GM23338 (cell line): Measurements from ENCODE around the gene GRK4. TPM values are rescaled to one million over a fixed set of nuclear protein-coding genes. Genes with fewer than 3 reads are reported as not detected.

Experiments
- ATAC-seq: fragments of 200-7000 bp; cut with Tn5 transposase; 3 replicates; pipeline ENCODE4 v1.9.1; 2020
- DNase-seq: peaks from one replicate; pipeline ENCODE4 v3.0.0-alpha.2; 2015; ENCODE audit warnings: low spot score
- H2AFZ ChIP-seq: fragments of 200-600 bp; sonication (generic); 2 replicates; pipeline ENCODE4 v1.8.0; 2016; ENCODE audit warnings: antibody characterized with exemption, mild to moderate bottlenecking, moderate library complexity
- H3F3A ChIP-seq: fragments of 200-600 bp; sonication (generic); replicated peaks from 2 replicates; pipeline ENCODE4 v1.8.0; 2017; ENCODE audit warnings: antibody characterized with exemption, mixed run types, low read depth
- H3K27ac ChIP-seq: fragments of 200-600 bp; sonication (generic); 2 replicates; pipeline ENCODE4 v1.6.1; 2016; ENCODE audit warnings: low read depth
- H3K27me3 ChIP-seq: fragments of 200-600 bp; sonication (generic); 2 replicates; pipeline ENCODE4 v1.8.0; 2016; ENCODE audit warnings: mild to moderate bottlenecking, mixed run types, moderate library complexity; ENCODE audit not compliant: insufficient read depth
- H3K36me3 ChIP-seq: fragments of 200-600 bp; sonication (generic); 2 replicates; pipeline ENCODE4 v1.8.0; 2016; ENCODE audit warnings: mild to moderate bottlenecking; ENCODE audit not compliant: insufficient read depth
- H3K4me1 ChIP-seq: fragments of 200-600 bp; sonication (generic); 2 replicates; pipeline ENCODE4 v1.8.0; 2016; ENCODE audit warnings: mild to moderate bottlenecking, moderate library complexity; ENCODE audit not compliant: insufficient read depth
- H3K4me2 ChIP-seq: fragments of 200-600 bp; sonication (generic); 2 replicates; pipeline ENCODE4 v1.7.1; 2017; ENCODE audit warnings: mixed run types
- H3K4me3 ChIP-seq: fragments of 200-600 bp; sonication (generic); 2 replicates; pipeline ENCODE4 v1.6.1; 2016; ENCODE audit warnings: mixed run types
- H3K79me2 ChIP-seq: fragments of 200-600 bp; sonication (generic); replicated peaks from 2 replicates; pipeline ENCODE4 v1.8.0; 2017; ENCODE audit warnings: mild to moderate bottlenecking; ENCODE audit not compliant: insufficient read depth
- H3K9me2 ChIP-seq: fragments of 200-600 bp; sonication (generic); 2 replicates; pipeline ENCODE4 v1.8.0; 2017; ENCODE audit not compliant: insufficient read depth
- H4K20me1 ChIP-seq: fragments of 200-600 bp; sonication (generic); replicated peaks from 2 replicates; pipeline ENCODE4 v1.8.0; 2017; ENCODE audit warnings: mild to moderate bottlenecking; ENCODE audit not compliant: insufficient read depth
- H3K27ac Mint-ChIP-seq: 2 replicates; pipeline ENCODE4 v1.8.0; 2020; ENCODE audit warnings: inconsistent platforms, mild to moderate bottlenecking, moderate library complexity, mixed read lengths
- H3K27me3 Mint-ChIP-seq: 3 replicates; pipeline ENCODE4 v1.8.0; 2022; ENCODE audit warnings: low read depth, mild to moderate bottlenecking, moderate library complexity, mixed read lengths, inconsistent platforms; ENCODE audit not compliant: insufficient read depth, poor library complexity
- H3K36me3 Mint-ChIP-seq: 3 replicates; pipeline ENCODE4 v1.8.0; 2021; ENCODE audit warnings: low read depth, mild to moderate bottlenecking, inconsistent platforms, moderate library complexity, mixed read lengths
- H3K4me1 Mint-ChIP-seq: 3 replicates; pipeline ENCODE4 v1.8.0; 2020; ENCODE audit warnings: mild to moderate bottlenecking, inconsistent platforms, mixed read lengths
- H3K4me3 Mint-ChIP-seq: 3 replicates; pipeline ENCODE4 v1.8.0; 2021; ENCODE audit warnings: moderate library complexity, mild to moderate bottlenecking, inconsistent platforms, mixed read lengths
- H3K9me3 Mint-ChIP-seq: 3 replicates; pipeline ENCODE4 v1.8.0; 2020; ENCODE audit warnings: moderate library complexity, mild to moderate bottlenecking, inconsistent platforms, mixed read lengths
- CTCF ChIP-seq, 2 experiments: fragments of 200-600 bp in 1 of 2; sonication (generic) in 1 of 2; conservative IDR thresholded peaks; 2 replicates each; pipeline versions ENCODE4 v1.5.1 to v1.6.1; 2016 to 2017; ENCODE audit warnings: antibody characterized with exemption in 2 of 2, low read depth in 2 of 2, mild to moderate bottlenecking in 2 of 2, moderate library complexity in 1 of 2
- EZH2 ChIP-seq: fragments of 200-600 bp; sonication (generic); IDR thresholded peaks from one replicate; pipeline ENCODE4 v1.8.0; 2017; ENCODE audit warnings: antibody characterized with exemption, mild to moderate bottlenecking, low read depth; ENCODE audit not compliant: unreplicated experiment
- EZH2phosphoT487 ChIP-seq: fragments of 200-600 bp; sonication (generic); IDR thresholded peaks from one replicate; pipeline ENCODE4 v1.8.1; 2018; ENCODE audit warnings: antibody characterized with exemption; ENCODE audit not compliant: unreplicated experiment
- JUNB ChIP-seq: IDR thresholded peaks from one replicate; pipeline ENCODE4 v1.6.1; 2016; ENCODE audit warnings: antibody characterized with exemption; ENCODE audit not compliant: unreplicated experiment
- NANOG ChIP-seq: IDR thresholded peaks from 2 replicates; pipeline ENCODE4 v1.6.1; 2016; ENCODE audit warnings: antibody characterized with exemption, borderline replicate concordance
- POLR2AphosphoS5 ChIP-seq: IDR thresholded peaks from 2 replicates; pipeline ENCODE4 v1.6.1; 2016; ENCODE audit warnings: antibody characterized with exemption, low read depth
- ZNF114 ChIP-seq: fragments of 250-450 bp; sonication (Bioruptor Pico); IDR thresholded peaks from 2 replicates; pipeline ENCODE4 v1.5.0; 2020; ENCODE audit warnings: mild to moderate bottlenecking, moderate library complexity
- polyA plus RNA-seq: library from polyadenylated mRNA; unstranded; fragments of >200 nt; fragmentation: Nextera tagmentation; extraction: Ambion mirVana; gene quantifications from 2 replicates; pipeline ENCODE4 v1.2.1, GENCODE V29; 2016
- total RNA-seq: library from RNA; depleted of rRNA; stranded (reverse); fragments of >200 nt; shearing (Covaris generic); gene quantifications from 2 replicates; pipeline ENCODE4 v1.2.3, GENCODE V29; 2014
- TF ChIP-seq, protein P1 (sequence below): IDR thresholded peaks from one replicate; pipeline ENCODE4 v1.6.1; 2018; ENCODE audit warnings: antibody characterized with exemption; ENCODE audit not compliant: unreplicated experiment

The GRK4 gene
- total and polyA plus RNA-seq, 2 experiments from 2014 or later, result 1.3 to 1.4 TPM

- peaks cover 59% of the 10 kb centered on the region for H3K36me3 Mint-ChIP-seq
- peak overlapping the region; percentile 85 for H3K4me3 Mint-ChIP-seq
Observed at GRCh38 chr4:2934077-2934812, 29.1 kb upstream of the GRK4 start.

More at GRCh38 chr4:2934077-2934812, 29.1 kb upstream of the GRK4 start:
- peaks cover 23% of the 10 kb centered on the region for H3K36me3 ChIP-seq
- no peak overlapping the region for H3K27ac Mint-ChIP-seq
- H3K27me3 ChIP-seq, result no peaks in the 10 kb centered on the region
- H4K20me1 ChIP-seq, result peaks cover 19% of the 10 kb centered on the region
- H3F3A ChIP-seq, result peaks cover 29% of the 10 kb centered on the region; the same call in 1 of the 2 replicates
- peak; percentile 51 for DNase-seq
- no peak for TF ChIP-seq POLR2AphosphoS5
- TF ChIP-seq NANOG, result no peak
- no peak for TF ChIP-seq ZNF114 (CRISPR knock-in tag)
- TF ChIP-seq CTCF (conservative IDR thresholded peaks at IDR 0.05; ENCODE audit: low read depth in 2 of 2), result no peak
- no peak for TF ChIP-seq EZH2phosphoT487
- no peak for TF ChIP-seq EZH2
- no peak for TF ChIP-seq JUNB
- TF ChIP-seq, protein P1, sequence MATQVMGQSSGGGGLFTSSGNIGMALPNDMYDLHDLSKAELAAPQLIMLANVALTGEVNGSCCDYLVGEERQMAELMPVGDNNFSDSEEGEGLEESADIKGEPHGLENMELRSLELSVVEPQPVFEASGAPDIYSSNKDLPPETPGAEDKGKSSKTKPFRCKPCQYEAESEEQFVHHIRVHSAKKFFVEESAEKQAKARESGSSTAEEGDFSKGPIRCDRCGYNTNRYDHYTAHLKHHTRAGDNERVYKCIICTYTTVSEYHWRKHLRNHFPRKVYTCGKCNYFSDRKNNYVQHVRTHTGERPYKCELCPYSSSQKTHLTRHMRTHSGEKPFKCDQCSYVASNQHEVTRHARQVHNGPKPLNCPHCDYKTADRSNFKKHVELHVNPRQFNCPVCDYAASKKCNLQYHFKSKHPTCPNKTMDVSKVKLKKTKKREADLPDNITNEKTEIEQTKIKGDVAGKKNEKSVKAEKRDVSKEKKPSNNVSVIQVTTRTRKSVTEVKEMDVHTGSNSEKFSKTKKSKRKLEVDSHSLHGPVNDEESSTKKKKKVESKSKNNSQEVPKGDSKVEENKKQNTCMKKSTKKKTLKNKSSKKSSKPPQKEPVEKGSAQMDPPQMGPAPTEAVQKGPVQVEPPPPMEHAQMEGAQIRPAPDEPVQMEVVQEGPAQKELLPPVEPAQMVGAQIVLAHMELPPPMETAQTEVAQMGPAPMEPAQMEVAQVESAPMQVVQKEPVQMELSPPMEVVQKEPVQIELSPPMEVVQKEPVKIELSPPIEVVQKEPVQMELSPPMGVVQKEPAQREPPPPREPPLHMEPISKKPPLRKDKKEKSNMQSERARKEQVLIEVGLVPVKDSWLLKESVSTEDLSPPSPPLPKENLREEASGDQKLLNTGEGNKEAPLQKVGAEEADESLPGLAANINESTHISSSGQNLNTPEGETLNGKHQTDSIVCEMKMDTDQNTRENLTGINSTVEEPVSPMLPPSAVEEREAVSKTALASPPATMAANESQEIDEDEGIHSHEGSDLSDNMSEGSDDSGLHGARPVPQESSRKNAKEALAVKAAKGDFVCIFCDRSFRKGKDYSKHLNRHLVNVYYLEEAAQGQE, result no peak
- no peaks in the 10 kb centered on the region for H3K9me2 ChIP-seq
- H3K4me2 ChIP-seq, result peak overlapping the region; percentile 74
- H3K79me2 ChIP-seq, result peaks cover 19% of the 10 kb centered on the region
- H3K4me1 Mint-ChIP-seq, result peaks cover 27% of the 10 kb centered on the region
- peak overlapping the region; percentile 94 for H3K4me3 ChIP-seq
- H3K27me3 Mint-ChIP-seq, result peaks cover 17% of the 10 kb centered on the region
- H2AFZ ChIP-seq, result no peak overlapping the region
- no peak overlapping the region for H3K27ac ChIP-seq
- peaks cover 4% of the 10 kb centered on the region; the same call in 1 of the 2 replicates for H3K4me1 ChIP-seq
- H3K9me3 Mint-ChIP-seq, result no peaks in the 10 kb centered on the region
- ATAC-seq, result peak; percentile 6
